Measurements from ENCODE around the gene HSPA4.
A peak's percentile ranks its signal among the peaks of the same experiment; 100 is the strongest.
"Not testable (repeated sequence)": the region's sequence is repeated elsewhere in the genome, so short reads cannot be mapped to it uniquely, and the experiment has no call there.

HSPA4 gene

DNA sequence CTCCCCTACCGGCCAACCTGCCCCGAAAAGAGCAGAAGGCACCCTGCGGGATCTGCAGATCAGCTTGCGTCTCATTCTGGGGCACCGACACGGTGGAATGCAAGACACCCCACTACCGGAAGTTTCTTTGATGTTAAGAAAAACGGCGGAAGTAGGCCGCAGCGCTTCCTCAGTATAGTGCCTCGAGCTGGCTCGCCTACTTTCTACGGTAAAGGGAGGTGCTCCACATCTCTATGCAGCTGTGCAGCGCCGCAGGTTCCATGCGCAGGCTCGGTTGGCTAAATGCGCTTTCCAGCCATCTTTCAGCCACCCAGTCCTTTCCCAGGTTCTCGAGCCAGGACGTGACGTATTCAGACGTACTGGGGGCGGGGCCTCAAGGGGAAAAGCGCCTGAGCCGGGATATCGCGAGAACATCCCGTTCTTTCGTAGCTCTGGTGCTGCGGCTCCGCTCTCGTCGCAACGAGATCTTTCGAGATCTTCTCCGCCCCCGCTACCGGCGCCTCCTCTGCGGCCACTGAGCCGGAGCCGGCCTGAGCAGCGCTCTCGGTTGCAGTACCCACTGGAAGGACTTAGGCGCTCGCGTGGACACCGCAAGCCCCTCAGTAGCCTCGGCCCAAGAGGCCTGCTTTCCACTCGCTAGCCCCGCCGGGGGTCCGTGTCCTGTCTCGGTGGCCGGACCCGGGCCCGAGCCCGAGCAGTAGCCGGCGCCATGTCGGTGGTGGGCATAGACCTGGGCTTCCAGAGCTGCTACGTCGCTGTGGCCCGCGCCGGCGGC, at the start of gene HSPA4:
Gene HSPA4, plus strand, starts transcription at position 472 of the 775 bp plus-strand sequence. Its CDS starts 238 bp downstream, at position 710.
- FAIRE-seq = peak; percentile 69

DNA sequence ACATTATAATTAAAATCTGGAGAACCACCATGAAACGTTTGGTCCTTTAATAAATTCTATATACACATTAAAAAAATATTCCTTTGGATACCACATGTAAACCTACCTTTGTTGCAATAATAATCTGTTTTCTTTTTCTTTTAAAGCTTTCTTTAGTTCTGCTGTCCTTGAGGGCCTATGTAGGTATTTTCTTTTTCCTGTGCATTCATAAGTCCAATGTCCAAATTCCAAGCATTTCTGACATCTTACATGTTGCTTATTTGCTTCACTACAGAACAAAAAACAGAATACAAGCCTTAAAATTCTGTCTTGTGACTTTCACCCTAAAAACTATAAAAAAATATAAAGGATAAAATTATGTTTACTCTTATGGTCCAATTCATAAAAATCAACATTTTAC, 45.2 kb upstream of the HSPA4 start:
- FAIRE-seq = no peak

DNA sequence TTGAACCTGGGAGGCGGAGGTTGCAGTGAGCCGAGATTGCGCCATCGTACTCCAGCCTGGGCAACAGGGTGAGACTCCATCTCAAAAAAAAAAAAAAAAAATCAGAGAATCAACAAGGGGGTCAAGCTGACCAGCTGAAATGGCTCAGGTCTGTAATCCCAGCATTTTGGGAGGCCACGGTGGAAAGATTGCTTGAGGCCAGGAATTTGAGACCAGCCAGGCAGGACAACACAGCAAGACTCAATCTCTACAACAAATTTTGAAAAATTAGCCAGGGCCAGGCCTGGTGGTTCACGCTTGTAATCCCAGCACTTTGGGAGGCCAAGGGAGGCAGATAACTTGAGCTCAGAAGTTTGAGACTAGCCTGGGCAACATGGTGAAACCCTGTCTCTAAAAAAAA, 43.4 kb upstream of the HSPA4 start:
- not testable (repeated sequence) for FAIRE-seq

DNA sequence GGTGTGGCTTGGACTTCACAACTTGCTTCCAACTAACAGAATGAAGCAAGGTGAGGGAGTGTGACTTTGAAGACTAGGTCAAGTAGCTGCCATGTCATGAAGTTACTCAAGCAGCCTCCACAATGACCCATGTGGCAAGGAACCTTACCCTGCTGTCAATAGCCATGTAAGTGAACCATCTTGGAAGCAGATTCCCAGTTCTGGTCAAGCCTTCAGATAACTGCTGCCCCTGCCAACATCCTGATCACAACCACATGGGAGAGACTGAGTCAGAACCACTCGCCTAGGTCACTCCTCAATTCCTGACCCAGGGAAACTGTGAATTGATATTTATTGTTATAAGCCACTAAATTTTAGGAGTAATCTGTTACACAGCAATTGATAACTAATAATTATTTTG, 36.3 kb upstream of the HSPA4 start:
- no peak for FAIRE-seq

DNA sequence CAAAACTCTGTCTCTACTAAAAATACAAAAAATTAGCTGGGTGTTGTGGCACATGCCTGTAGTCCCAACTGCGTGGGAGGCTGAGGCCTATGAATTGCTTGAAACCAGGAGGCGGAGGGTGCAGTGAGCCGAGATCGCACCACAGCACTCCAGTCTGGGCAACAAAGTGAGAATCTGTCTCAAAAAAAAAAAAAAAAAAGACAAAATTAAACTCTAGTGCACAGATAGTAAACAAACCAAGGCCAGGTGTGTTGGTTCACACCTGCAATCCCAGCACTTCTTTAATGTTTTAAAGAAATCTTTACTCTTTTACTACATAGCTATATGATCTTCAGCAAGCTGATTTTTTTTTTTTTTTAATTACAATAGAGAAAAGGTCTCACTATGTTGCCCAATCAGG, 33.8 kb upstream of the HSPA4 start:
- FAIRE-seq = no peak

DNA sequence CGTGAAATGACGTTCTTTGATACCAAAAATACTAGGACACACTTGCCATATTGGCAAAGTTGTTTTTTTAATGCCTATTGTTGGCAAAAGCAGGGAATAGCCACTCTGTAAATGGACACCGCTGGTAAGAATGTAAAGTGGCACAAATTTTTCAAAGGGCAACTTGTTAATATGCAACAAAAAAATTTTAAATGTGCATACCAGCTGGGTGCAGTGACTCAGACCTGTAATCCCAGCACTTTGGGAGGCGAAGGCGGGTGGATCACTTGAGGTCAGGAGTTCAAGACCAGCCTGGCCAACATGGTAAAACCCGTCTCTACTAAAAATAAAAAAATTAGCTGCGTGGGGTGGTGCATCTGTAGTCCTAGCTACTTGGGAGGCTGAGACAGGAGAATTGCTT, 32.3 kb upstream of the HSPA4 start:
- not testable (repeated sequence) for FAIRE-seq

DNA sequence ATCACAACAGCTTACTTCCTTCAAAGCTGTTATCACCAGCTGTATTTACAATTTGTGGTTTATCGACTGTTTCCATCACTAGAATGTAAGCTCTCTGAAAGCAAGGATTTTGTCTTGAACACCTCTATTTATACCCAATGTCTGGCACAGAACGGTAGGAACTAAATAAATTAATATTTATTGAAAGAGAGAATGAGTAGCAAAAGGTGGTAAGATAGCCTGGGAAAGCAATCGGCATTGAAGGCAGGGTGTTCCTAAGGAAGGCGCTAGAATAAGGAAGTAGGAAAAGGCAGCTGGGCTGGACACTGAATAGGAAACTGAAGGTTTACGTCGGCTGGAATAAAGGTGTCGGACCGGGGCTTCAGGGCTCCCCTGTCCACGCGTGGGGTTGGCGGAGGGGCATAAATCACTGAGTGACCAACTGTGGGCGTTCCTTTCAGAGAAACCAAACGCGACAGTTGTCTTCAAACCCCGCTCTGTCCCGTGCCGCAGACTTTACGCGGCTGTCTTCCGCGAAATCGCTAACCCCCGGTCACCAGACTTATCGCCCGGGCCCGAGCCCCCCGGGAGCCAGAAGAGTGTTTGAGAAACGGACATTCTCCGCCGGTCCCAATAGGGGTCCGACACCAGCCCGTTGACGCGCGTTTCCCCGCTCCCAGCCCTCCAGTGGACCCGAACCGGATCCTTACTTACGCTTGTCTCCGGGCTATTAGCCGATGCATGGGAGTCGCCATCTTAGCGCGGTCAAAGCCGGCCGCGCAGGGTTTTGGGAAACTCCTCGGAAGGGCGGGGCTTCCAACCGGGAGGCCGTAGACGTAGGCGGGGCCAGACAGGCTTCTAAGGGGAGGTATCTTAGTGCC, 25.8 kb upstream of the HSPA4 start, which contains the start of gene ZCCHC10:
Gene ZCCHC10, minus strand, starts transcription at position 746 of the 860 bp plus-strand sequence. Its CDS starts 12 bp downstream, at position 734.
- no peak for FAIRE-seq

DNA sequence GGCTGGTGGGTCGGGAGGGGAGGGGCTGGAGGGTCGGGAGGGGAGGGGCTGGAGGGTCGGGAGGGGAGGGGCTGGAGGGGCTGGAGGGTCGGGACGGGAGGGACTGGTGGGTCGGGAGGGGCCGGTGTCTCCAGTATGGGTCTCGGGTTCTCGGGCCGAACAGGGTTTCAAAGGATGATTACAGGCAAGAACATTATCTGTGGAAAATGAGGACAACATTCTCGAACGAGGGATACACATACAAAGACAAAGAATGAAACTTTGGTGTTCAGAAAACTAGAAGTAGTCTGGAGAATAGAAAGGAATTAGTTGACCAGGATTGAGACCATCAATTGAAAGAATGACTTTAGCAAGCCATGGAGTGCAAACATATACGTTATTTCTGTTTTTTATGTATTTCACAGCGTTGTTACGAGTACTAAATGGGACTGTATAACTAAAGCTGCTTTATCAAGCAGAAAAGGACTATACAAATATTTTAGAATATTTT, 25.1 kb upstream of the HSPA4 start:
- FAIRE-seq = no peak

DNA sequence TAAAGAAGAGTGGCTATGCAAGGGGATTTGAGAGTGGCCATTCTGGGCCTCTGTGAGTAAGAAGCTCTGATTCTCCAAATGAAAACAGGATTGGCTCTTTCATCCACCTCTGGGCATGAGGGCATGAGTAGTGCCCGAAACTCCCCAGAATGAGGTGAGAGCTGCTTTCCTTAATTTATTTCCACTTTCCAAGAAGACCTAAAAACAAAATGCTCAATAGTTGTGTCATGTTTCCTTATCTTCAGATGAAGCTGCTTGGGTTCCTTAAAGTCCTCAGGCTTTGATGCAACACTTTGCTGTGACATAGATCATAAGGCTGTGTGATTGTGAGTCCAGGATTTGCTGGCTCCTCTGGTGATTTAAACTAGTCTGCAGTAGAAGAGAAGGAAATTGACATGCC, 22.4 kb upstream of the HSPA4 start:
- FAIRE-seq = no peak

DNA sequence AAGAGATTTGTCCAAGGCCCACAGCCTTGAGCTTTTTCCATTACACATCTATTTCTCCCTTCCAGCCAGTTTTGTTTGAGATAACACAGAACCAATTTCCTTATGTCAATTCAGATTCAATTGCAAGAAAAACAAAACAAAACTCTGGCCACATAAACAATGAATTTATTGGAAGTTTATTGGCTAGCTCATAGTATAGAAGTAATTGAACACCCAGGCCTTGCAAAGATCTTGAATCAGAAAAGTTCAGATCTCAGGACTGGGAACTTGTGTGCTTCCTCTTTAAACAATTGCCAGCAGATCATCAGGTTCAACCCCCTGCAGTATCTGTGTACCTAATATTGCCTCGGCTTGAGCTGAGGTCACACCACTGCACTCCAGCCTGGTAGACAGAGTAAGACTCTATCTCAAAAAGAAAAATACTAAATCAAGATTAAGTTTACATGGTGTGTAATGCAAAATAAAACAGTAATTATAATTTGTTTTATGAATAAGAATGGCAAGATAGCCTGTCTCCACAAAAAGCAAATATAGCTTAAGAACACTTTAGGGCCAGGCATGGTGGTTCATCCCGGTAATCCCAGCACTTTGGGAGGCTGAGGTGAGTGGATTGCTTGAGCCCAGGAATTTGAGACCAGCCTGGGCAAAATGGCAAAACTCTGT, 21.3 kb upstream of the HSPA4 start:
- no peak for FAIRE-seq

DNA sequence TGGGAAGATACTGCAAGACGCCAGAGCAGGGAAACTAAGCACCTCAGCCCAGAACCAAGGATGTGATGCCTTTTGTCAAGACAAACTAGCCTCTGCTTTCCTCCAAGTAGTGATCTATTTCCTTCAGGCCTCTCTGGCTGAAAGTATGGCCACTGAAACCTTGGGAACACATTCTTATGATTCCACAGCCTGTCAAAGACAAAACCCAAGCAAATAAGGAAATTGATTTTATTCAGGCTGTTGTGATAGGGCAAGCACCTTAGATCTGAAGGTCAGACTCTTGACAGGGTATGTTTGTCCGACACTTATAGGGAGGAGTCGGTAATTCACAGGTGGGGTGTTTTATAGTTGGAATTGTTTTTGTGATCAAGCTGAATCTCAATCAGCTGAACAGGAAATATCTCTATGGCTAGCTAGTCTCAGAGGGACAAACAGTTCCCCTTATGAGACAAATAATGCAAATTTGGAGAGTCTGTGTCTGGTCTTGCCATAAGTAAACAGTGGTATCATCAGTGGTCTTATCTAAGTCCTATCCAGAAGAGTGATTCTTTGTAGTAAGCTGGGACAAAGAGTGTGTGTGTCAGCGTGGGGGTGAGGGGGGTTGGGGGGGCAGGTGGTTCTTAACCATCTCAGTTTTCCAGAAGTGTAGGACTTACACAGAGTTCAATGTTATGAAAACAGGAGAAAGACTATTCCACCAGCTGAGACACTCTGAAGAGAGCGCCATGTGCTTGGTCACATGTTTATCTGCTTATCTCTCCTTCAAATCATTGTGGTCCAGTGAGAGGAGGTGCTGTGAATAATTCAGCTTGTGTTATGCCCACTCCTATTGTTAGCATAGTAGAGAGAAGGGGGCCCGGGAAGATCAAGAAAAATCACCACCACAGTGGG, 18.7 kb upstream of the HSPA4 start:
- FAIRE-seq = no peak

DNA sequence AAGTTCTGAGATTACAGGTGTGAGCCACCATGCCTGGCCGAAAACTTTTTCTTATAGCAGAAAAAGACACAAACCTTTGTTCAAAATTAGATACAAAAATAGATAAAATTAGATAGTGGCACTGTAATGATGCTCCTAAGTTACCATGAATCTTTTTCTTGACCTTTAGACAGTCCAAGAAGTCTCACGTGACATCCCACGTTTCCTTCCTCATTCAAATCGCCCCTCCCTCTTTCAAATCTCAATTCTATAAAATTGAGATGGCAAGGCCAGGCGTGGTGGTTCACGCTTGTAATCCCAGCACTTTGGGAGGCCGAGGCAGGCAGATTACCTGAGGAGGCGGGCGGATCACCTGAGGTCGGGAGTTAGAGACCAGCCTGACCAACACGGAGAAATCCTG, 17.7 kb upstream of the HSPA4 start:
- no peak for FAIRE-seq

DNA sequence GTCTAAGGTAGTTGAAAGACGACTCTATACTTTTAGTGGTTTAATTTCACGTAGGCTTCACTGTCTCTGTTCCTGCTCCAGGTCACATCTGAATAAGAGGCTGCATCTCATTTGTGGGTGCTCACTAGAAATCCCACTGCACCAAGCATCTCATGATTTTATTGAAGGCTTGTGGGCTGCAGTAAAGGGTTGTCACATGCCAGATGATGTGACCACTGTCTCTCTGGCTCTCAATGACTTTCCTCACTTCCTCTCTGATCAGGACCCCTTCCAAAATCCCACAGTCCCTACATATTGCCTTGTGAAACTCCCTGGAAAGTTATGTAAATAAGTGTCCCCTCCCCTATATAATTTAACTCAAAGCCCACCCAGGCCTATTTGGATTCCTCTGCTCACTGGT, 16.6 kb upstream of the HSPA4 start:
- no peak for FAIRE-seq

DNA sequence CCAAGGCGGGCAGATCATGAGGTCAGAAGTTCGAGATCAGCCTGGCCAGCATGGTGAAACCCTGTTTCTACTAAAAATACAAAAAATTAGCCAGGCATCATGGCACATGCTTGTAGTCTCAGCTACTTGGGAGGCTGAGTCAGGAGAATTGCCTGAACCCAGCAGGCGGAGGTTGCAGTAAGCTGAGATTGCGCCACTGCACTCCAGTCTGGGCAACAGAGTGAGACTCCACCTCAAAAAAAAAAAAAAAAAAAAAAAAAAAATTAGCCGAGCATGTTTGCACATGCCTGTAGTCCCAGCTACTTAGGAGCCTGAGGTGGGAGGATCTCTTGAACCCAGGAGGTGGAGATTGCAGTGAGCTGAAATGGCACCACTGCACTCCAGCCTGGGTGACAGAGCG, 15.1 kb upstream of the HSPA4 start:
- not testable (repeated sequence) for FAIRE-seq

DNA sequence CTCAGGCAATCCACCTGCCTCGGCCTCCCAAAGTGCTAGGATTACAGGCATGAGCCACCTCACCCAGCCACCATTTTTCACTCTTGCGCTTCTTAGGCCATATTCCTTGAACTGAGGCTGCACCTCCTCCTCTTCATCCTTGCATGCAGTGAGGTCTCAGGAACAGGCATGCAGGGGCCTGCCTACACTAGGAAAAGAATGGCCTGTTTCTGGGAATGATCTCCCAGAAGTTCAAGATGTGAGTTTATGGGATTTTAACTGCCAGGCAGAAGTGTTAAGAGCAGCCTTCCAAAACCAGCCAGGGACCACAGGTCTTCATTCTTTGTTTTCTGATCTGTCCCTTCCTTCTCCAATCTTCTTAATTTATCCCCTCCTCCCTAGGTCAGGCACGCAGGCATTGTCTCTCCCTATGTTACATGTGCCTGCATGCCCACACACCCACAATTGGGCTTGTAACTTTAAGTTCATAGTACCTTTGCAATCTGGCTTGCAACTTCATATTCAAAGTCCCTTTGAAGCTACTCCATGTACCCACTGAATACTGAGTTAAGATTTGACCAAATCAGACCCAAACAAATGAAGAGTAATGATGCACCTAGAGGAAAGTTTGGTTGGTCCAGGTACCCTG, 10.5 kb upstream of the HSPA4 start:
- no peak for FAIRE-seq

DNA sequence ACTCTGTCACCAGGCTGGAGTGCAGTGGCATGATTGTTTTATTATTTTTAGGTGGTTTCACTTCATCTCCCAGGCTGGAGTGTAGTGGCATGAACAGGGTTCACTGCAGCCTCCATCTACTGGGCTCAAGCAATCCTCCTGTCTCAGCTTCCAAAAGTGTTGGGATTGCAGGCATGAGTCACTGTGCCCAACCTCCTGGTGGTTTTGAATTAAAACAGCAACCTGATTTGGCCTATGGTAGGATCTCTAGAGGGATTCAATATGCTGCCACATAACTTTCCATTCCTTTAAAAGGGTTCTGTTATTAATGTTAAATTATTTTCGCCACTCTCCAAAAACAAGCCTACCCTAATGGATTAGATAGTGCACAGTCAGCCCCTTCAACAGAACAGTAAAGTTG, 9.9 kb upstream of the HSPA4 start:
- no peak for FAIRE-seq

DNA sequence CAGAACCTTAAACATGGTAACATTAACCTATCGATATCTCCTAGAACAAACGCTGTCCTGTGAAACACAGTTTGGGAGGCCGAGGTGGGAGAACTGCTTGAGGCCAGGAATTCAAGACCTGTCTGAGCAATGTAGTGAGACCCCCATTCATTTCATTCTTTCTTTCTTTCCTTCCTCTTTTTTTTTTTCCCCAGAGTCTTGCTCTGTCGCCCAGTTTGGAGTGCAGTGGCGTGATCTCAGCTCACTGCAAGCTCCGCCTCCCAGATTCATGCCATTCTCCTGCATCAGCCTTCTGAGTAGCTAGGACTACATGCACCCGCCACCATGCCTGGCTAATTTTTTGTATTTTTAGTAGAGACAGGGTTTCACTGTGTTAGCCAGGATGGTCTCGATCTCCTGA, 5.3 kb upstream of the HSPA4 start:
- FAIRE-seq = not testable (repeated sequence)

DNA sequence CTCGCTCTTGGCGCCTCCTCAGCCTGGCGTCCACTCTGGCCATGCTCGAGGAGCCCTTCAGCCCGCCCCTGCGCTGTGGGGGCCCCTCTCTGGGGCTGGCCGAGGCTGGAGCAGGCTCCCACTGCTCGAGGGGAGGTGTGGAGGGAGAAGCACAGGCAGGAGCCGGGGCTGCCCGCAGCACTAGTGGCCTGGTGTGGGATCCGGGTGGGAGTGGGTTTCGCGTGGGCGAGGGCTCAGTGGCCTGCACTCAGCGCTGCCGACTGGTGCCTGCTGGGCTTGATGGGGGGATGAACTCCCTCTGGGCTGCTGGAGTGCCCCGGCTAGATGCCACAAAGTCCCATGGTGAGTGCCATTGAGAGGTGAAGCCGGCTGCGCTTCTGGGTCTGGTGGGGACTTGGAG, 4.4 kb upstream of the HSPA4 start:
- no peak for FAIRE-seq

DNA sequence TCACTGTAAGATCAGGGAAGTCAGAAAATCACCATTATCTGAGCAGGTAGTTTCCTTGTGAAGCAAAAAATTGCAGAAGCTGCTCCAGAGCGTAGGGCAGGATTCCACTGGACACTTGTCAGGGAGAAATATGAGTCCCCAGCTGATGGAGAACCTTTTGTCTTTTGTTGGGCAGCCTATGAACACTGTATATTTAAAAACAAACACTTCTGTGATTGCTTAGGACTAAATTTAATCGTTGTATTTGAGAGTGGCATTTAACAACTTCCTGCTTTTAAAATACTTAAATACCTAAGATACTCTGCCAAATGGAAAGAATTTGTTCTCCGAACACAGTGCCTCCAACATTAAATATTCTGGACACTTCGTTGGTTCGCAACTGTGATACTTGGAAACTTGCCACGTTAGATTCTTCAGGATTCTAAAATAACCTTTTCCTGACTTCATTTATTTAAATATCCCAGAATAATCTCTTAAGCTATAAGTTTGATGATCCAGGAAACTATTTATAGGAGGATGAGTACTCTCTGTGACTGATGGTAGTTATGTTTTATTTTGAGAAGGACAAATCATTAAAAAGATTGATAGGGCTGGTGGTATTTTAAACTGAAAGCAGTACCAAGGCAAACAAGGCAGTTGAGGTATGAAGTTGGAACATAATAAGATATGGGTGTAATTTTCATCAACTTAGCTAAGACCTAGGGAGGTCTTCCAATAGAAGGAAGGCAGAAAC, 2.7 kb upstream of the HSPA4 start:
- no peak for FAIRE-seq

DNA sequence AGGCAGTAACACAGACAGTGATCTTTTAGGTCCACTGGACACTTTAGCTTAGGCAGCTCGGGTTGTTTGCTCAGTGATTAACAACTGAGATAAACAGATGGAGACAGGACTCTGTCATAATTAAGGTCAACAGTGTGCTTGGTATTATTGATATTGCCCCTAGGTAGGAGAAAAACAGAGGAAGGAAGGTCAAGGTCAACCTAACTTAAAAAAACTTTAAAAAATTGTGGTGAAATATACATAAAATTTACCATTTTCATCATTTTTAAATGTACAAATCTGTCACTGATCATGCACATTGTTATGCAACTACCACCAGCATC, 2.1 kb upstream of the HSPA4 start:
- FAIRE-seq = no peak

DNA sequence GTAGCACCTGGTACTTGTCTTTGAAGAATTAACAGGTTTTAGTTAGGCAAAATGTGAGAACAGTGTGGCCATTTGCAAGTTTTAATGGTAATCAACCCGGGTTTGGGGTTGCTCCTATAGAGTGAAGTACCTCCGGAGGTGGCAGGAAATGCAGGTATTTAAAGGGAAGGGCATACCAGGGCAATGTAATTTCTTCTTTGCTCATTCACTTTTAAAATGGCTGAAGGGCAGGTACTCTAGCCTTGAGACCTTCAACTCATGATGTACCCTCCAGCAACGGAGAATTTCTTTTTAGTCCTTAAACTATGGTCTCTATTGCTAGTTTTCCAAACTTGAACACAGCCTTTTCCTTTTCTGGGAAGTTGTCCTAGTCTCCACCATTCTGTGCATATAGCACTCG, 1.3 kb upstream of the HSPA4 start:
- FAIRE-seq = no peak

Data from TTC549 (cell line).